SJSA1 (cell line): ENCODE measurements around the gene EPB41. TPM values are rescaled to one million over a fixed set of nuclear protein-coding genes. Genes with fewer than 3 reads are reported as not detected.
"Not testable (repeated sequence)": the region's sequence is repeated elsewhere in the genome, so short reads cannot be mapped to it uniquely, and the experiment has no call there.

Experiments used
- DNase-seq, 2 experiments: peaks; one replicate each; pipeline ENCODE4 v3.0.0-alpha.2; 2015 to 2020; ENCODE audit warnings: low spot score in 2 of 2, low read depth in 1 of 2
- H3K27ac ChIP-seq: fragments of 250-450 bp; sonication (Bioruptor Pico); 2 replicates; pipeline ENCODE4 v1.5.1; 2020; ENCODE audit warnings: mild to moderate bottlenecking, moderate library complexity
- H3K27me3 ChIP-seq: fragments of 250-450 bp; sonication (Bioruptor Pico); replicated peaks from 2 replicates; pipeline ENCODE4 v1.5.1; 2020; ENCODE audit warnings: mild to moderate bottlenecking, moderate library complexity
- H3K36me3 ChIP-seq: fragments of 250-450 bp; sonication (Bioruptor Pico); 2 replicates; pipeline ENCODE4 v1.5.1; 2020; ENCODE audit warnings: mild to moderate bottlenecking
- H3K4me1 ChIP-seq: fragments of 250-450 bp; sonication (Bioruptor Pico); replicated peaks from 2 replicates; pipeline ENCODE4 v1.6.1; 2021; ENCODE audit warnings: mild to moderate bottlenecking
- H3K4me3 ChIP-seq: fragments of 250-450 bp; sonication (Bioruptor Pico); 2 replicates; pipeline ENCODE4 v1.5.1; 2020; ENCODE audit warnings: mild to moderate bottlenecking
- H3K9me3 ChIP-seq: fragments of 250-450 bp; sonication (Bioruptor Pico); replicated peaks from 2 replicates; pipeline ENCODE4 v1.5.1; 2020; ENCODE audit warnings: mild to moderate bottlenecking
- total RNA-seq: library from RNA; depleted of rRNA; stranded (reverse); fragments of >200 nt; shearing (Covaris generic); gene quantifications from 2 replicates; pipeline ENCODE4 v1.2.3, GENCODE V29; 2014

Gene EPB41
- total RNA-seq, 1 experiment from 2014 or later, result 5.3 TPM

DNA sequence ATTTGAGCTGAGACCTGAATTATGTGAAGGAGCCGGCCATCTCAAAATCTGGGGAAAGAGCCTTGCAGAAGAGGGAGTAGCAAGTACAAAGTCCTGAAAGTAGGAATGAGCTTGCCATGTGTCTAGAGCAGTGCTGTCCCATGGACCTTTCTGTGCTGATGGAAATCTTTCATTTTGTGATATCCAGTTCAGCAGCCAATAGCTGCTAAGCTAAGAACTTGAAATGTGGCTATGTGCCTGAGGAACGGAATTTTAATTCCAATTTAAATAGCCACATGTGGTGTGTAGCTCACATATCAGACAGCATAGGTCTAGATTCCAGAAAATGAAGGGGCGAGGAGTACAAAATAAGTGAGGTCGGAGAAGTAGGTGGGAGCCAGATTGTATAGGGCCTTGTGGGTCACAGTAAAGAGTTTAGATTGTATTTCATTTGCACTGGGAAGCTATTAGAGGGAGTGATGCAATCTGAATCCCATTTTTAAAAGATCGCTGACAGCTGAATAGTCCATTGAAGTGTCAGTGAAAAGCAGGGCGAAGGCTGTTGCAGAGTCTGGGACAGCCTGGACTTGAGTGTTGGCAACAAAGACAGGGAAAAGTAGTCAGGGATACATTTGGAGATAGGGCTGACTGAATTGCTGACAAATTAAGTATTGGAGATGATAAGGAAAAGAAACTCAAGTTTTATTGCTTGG is 129.1 kb downstream of the EPB41 start:
- Histone ChIP-seq H3K4me1 (no peaks in the 10 kb centered on the region), H3K9me3 (no peaks in the 10 kb centered on the region), H3K4me3 (no peak overlapping the region), H3K27ac (no peak overlapping the region), H3K27me3 (no peaks in the 10 kb centered on the region), H3K36me3 (no peaks in the 10 kb centered on the region)
- no peak for DNase-seq

DNA sequence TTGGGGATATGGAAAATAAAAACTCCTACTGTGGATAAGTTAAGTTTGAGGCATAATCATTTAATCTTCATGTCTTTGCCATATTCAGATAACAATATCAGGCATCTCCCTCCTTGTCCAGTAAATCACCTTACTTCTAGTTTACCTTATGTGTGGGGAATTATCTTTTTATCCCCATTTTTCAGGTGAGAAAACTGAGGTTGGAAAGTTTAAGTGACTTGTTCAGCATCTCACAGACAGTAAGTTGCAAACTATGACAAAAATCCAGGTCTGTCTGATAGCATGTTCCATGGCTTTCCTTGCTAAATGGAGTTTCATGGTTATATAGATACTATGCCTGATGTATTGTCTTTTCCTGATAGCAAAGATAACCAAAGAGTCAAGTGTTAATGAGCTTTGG is 129.6 kb downstream of the EPB41 start:
- no peaks in the 10 kb centered on the region for H3K4me1 ChIP-seq
- DNase-seq, result no peak
- H3K27ac ChIP-seq, result no peak overlapping the region
- H3K4me3 ChIP-seq, result no peak overlapping the region
- no peaks in the 10 kb centered on the region for H3K9me3 ChIP-seq
- no peaks in the 10 kb centered on the region for H3K27me3 ChIP-seq
- H3K36me3 ChIP-seq, result no peaks in the 10 kb centered on the region

DNA sequence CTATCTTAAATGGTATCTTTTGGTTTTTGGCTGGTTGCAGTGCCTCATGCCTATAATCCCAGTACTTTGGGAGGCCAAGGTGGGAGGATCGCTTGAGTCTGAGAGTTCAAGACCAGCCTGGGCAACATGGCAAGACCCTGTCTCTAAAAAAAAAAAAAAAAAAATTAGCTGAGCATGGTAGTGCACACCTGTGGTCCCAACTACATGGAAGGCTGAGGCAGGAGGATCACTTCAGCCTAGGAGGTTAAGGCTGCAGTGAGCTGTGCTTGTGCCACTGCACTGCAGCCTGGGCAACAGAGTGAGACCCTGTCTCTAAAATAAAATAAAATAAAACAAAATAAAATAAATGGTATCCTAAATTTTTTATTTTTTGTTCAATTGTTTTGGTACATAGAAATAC is 131.3 kb downstream of the EPB41 start:
- H3K9me3 ChIP-seq, H3K4me1 ChIP-seq, H3K4me3 ChIP-seq, H3K27me3 ChIP-seq, H3K27ac ChIP-seq, H3K36me3 ChIP-seq, DNase-seq: not testable (repeated sequence)

DNA sequence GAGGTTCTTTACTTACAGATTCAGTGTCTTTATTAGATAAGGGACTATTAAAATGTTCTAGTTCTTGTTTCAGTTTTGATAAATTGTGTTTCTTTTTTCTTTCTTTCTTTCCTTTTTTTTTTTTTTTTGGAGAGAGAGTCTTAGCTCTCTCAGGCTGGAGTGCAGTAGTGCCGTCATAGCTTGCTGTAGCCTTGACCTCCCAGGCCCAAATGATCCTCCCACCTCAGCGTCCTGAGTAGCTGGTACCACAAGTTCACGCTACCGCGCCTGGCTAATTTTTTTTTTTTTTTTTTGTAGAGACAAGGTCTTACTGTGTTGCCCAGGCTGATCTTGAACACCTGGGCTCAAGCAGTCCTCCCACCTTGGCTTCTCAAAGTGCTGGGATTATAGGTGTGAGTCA is 132.8 kb downstream of the EPB41 start:
- H3K9me3 ChIP-seq, result no peaks in the 10 kb centered on the region
- no peak overlapping the region for H3K27ac ChIP-seq
- no peak for DNase-seq
- no peaks in the 10 kb centered on the region for H3K27me3 ChIP-seq
- no peaks in the 10 kb centered on the region for H3K4me1 ChIP-seq
- no peaks in the 10 kb centered on the region for H3K36me3 ChIP-seq
- no peak overlapping the region for H3K4me3 ChIP-seq

DNA sequence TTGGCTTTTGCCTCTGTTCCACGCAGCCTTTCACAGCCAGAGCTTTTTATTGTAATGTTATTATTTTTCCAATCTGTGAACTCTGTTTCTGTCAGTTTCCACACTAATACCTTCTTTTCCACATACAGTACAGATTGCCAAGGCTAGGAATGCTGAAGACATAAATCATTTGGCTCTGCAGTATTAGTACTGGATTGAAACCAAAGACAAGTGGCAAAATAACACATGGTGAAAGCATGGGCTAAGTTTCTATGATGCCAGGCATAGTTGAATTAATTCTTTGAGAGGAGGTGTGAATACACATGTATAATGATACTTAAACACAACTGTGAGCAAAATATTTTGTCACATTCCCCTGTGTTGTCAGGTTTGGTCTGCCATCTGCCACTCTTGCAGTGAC is 135.8 kb downstream of the EPB41 start:
- Histone ChIP-seq H3K9me3 (no peaks in the 10 kb centered on the region), H3K4me1 (no peaks in the 10 kb centered on the region; the same call in 1 of the 2 replicates), H3K36me3 (no peaks in the 10 kb centered on the region), H3K27ac (no peak overlapping the region), H3K27me3 (no peaks in the 10 kb centered on the region), H3K4me3 (no peak overlapping the region)
- no peak for DNase-seq

DNA sequence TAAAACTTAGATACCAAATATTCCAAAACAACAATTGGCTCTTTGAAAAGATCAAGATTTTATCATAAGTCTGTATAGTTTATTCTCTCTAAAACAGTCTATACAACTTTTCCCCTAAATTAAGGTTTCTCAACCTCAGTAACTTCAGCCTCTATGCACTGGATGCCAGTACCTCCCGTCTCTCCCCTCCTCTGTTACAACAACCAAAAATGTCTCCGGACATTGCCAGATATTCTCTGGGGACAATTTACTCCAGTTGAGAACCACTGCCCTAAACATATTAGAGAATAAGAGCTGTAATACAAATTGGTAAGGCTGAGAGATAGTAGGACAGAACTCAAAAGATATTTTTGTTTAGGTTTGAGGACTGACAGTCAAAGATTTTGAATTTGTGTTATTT is 137.7 kb downstream of the EPB41 start:
- no peaks in the 10 kb centered on the region for H3K9me3 ChIP-seq
- H3K27me3 ChIP-seq, result no peaks in the 10 kb centered on the region
- DNase-seq, result no peak
- H3K4me1 ChIP-seq, result no peaks in the 10 kb centered on the region; the same call in 1 of the 2 replicates
- H3K27ac ChIP-seq, result no peak overlapping the region
- H3K4me3 ChIP-seq, result no peak overlapping the region
- H3K36me3 ChIP-seq, result no peaks in the 10 kb centered on the region

DNA sequence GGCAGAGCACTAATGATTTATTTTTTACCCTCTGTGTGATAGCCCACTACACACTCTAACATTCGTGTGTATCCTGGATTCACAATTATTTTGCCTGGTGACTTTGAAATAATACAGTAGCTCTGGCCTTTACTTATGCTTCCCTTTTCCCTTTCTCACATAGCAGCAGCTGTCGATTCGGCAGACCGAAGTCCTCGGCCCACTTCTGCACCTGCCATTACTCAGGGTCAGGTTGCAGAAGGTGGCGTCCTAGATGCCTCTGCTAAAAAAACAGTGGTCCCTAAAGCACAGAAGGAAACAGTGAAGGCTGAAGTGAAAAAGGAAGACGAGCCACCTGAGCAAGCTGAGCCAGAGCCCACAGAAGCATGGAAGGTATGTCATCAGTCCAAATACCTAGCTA is 138.6 kb downstream of the EPB41 start:
- no peak for DNase-seq
- H3K27me3 ChIP-seq, result no peaks in the 10 kb centered on the region
- no peaks in the 10 kb centered on the region for H3K36me3 ChIP-seq
- no peak overlapping the region for H3K27ac ChIP-seq
- no peaks in the 10 kb centered on the region for H3K9me3 ChIP-seq
- H3K4me3 ChIP-seq, result no peak overlapping the region
- H3K4me1 ChIP-seq, result no peaks in the 10 kb centered on the region; the same call in 1 of the 2 replicates

DNA sequence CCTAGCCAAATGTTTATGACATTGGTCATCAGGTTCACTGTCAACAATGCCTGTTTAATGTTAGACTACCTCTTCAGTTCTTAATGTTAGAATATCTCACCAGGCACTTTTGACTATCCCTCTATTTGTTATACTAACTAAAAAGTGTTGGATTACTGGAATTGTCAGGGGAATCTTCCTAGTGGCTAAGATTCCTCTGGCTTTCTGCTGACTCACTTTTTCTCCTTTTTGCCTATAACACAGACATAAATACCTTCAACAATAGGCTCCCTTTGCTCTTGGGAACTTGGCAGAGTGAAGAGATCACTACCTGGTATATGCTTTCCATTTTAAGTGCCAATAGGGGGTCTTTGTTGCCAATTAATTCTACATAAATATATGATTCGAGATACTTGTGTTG is 140.8 kb downstream of the EPB41 start:
- DNase-seq, result peak in 1 of 2 experiments; percentile 5
- no peaks in the 10 kb centered on the region; the same call in 1 of the 2 replicates for H3K4me1 ChIP-seq
- no peaks in the 10 kb centered on the region for H3K36me3 ChIP-seq
- no peak overlapping the region for H3K4me3 ChIP-seq
- no peaks in the 10 kb centered on the region for H3K27me3 ChIP-seq
- H3K9me3 ChIP-seq, result no peaks in the 10 kb centered on the region
- H3K27ac ChIP-seq, result no peak overlapping the region

DNA sequence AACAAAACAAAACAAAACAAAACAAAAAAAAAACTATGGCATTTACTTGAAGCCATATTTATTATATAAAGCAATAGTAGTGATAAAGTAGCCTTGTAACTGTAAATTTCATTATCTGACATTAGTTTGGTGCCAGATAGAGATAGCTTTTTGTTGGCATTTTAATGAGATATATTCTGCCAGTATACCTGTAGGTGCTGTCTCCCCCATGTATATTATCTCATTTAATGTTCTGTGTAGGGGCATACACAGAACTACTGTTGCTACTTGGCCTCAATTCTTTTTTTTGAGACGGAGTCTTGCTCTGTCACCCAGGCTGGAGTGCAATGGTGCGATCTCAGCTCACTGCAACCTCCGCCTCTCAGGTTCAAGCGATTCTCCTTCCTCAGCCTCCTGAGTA is 141.9 kb downstream of the EPB41 start:
- DNase-seq, result no peak
- Histone ChIP-seq H3K4me3 (no peak overlapping the region), H3K36me3 (no peaks in the 10 kb centered on the region), H3K4me1 (no peaks in the 10 kb centered on the region; the same call in 1 of the 2 replicates), H3K9me3 (no peaks in the 10 kb centered on the region), H3K27me3 (no peaks in the 10 kb centered on the region), H3K27ac (no peak overlapping the region)

DNA sequence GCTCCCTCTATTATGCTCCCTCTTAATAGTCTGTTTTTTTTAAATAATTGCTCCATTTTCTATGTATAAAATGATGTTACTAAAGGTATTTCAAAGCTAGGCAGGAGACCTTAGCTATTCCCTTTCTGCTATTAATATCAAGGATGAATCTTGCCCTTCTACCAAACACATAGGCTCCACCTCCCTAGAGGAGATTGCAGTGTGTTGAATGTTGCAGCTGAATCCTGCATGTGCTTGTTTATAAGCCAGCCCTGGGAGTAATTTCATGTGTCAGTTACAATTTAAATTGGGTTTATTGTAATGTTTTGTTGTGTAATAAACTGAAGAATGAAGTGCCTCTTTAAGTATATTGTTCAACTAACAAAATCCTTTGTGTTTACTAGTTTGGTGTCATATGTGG is 143.3 kb downstream of the EPB41 start:
- no peak for DNase-seq
- Histone ChIP-seq H3K27me3 (no peaks in the 10 kb centered on the region), H3K27ac (no peak overlapping the region), H3K9me3 (no peaks in the 10 kb centered on the region), H3K36me3 (no peaks in the 10 kb centered on the region), H3K4me1 (no peaks in the 10 kb centered on the region; the same call in 1 of the 2 replicates), H3K4me3 (no peak overlapping the region)

DNA sequence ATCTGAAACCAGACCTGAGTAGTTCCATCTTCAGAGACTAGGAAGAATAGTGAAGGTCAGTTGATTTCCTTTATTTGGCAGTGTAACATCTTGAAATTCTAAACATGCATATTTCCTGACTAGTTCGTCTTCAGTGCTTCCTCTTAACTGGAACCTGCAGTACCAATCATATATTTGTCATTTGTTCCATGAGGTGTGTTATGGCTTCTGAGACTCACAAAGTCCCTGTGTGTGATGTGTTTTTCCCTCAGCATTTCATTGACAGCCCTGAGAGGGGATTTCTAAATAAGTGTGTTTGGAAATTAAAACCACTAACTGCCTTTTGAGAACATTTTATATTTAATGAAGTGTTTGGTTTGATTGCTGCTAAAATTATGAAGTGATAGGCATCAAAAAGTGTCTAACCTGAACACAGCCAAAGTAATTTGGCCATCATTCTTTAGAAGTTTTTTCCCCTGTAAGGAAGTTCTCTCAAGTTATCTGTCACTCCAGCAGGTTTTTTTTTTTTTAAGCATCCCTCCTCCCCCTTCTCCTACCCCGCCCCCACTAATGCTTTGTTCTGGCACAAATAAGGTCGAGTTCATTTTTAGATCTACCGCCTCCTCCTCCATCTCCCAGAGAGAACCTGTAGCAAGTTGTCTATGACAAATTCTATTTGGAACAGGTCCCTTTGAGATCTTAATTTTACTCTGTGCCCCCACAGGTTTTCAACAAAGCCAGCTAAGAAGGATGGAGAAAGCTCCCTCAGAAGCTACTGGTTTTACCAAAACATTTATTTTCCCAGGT is 148.0 kb downstream of the EPB41 start:
- Histone ChIP-seq H3K27ac (no peak overlapping the region), H3K9me3 (no peaks in the 10 kb centered on the region), H3K27me3 (no peaks in the 10 kb centered on the region), H3K4me1 (no peaks in the 10 kb centered on the region), H3K36me3 (no peaks in the 10 kb centered on the region), H3K4me3 (no peak overlapping the region)
- DNase-seq, result no peak

DNA sequence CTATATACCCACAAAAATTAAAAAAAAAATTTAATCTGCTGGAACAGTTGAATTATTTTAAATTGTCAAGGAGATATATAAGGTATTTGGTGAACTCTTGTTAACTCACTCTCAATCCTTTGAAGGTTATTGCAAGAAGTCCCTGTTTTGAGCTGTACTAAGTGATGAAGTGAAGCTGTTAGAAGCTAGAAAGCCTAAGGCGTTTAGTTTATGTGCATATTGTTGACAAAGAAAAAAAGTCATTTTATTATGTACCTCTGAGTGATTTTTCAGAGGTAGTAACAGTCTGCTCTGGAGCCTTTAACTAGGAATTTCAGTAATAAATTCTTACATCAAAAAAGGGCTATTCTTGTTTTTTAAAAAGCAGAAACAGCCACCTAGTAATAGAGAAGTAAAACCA is 149.7 kb downstream of the EPB41 start:
- Histone ChIP-seq H3K36me3 (no peaks in the 10 kb centered on the region), H3K27me3 (no peaks in the 10 kb centered on the region), H3K27ac (no peak overlapping the region), H3K4me1 (no peaks in the 10 kb centered on the region), H3K4me3 (no peak overlapping the region), H3K9me3 (no peaks in the 10 kb centered on the region)
- DNase-seq, result no peak

DNA sequence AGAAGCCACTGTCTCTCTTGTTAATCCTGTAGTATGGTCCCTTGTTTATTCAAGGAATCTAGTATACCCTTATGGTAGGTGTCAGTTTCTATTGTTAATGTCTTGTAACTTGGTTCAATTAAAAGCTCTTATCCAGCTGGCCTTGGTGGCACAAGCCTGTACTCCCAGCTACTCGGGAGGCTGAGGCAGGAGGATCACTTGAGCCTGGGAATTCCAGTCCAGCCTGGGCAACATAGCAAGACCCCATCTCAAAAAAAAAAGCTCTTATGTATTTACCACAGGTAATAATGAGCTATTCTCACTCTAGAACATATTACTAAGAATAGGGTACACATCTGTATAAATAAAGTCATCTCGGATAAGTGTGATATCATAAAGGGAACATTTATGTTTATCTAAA is 162.8 kb downstream of the EPB41 start:
- no peaks in the 10 kb centered on the region for H3K9me3 ChIP-seq
- DNase-seq, result no peak

DNA sequence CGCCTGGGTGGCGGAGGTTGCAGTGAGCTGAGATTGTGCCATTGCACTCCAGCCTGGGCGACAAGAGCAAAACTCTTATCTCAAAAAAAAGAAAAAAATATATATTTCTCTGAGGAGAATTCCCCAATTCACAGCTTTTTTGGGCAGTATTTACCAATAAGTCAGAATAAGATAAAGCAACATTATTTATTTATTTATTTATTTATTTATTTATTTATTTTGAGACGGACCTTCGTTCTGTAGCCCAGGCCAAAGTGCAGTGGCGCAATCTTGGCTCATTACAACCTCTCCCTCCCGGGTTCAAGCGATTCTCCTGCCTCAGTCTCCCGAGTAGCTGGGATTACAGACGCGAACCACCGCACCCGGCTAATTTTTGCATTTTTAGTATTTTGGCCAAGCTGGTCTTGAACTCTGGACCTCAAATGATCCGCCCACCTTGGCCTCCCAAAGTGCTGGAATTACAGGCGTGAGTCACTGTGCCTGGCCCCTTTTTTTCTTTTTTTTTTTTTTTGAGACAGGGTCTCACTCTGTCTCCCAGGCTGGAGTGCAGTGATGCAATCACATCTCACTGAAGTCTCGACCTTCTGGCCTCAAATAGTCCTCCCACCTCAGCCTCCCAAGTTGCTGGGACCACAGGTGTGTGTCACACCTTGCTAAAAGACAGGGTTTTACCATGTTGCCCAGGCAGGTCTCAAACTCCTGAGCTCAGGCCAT is 165.7 kb downstream of the EPB41 start:
- DNase-seq, H3K27me3 ChIP-seq, H3K4me3 ChIP-seq, H3K27ac ChIP-seq, H3K9me3 ChIP-seq, H3K4me1 ChIP-seq, H3K36me3 ChIP-seq: not testable (repeated sequence)

More for the DNA sequence above, 162.8 kb downstream of the EPB41 start:
- Histone ChIP-seq H3K4me3 (no peak overlapping the region), H3K27me3 (no peaks in the 10 kb centered on the region), H3K4me1 (no peaks in the 10 kb centered on the region), H3K27ac (no peak overlapping the region), H3K36me3 (no peaks in the 10 kb centered on the region)
